Mammary epithelial cell (primary cell): Measurements from ENCODE around the gene GDI1.

Experiments used
- EZH2 ChIP-seq: IDR thresholded peaks from 2 replicates; pipeline ENCODE4 v1.6.1; 2012; ENCODE audit warnings: low read length, inconsistent platforms, borderline replicate concordance
- TF ChIP-seq, protein P1 (sequence below), 2 donors: IDR thresholded peaks in 1 of 2; conservative IDR thresholded peaks in 1 of 2; 2 replicates each; pipeline ENCODE4 v1.5.1; 2011 to 2012; ENCODE audit warnings: inconsistent platforms in 2 of 2, low read length in 2 of 2, mild to moderate bottlenecking in 2 of 2, control low read depth in 1 of 2, low read depth in 1 of 2; ENCODE audit not compliant: insufficient read depth in 1 of 2; ENCODE audit errors: extremely low read depth in 1 of 2

DNA sequence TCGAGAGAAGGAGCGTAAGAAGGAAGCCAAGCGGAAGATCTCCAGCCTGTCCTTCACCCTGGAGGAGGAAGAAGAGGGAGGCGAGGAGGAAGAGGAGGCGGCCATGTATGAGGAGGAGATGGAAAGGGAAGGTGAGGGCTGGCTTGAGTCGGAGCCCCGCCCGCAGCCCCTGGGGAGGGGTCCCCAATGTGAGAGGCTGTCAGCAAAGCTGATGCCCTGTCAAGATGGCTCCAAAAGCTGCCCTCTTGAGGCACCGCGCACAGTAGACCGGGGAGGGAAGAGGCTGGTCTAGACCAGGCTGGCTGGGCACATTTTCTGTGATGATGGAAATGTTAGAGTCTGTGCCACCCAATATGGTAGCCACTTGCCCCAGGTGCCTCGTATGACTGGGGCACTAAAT lies 9.5 kb downstream of the GDI1 start:
- TF ChIP-seq, protein P1, sequence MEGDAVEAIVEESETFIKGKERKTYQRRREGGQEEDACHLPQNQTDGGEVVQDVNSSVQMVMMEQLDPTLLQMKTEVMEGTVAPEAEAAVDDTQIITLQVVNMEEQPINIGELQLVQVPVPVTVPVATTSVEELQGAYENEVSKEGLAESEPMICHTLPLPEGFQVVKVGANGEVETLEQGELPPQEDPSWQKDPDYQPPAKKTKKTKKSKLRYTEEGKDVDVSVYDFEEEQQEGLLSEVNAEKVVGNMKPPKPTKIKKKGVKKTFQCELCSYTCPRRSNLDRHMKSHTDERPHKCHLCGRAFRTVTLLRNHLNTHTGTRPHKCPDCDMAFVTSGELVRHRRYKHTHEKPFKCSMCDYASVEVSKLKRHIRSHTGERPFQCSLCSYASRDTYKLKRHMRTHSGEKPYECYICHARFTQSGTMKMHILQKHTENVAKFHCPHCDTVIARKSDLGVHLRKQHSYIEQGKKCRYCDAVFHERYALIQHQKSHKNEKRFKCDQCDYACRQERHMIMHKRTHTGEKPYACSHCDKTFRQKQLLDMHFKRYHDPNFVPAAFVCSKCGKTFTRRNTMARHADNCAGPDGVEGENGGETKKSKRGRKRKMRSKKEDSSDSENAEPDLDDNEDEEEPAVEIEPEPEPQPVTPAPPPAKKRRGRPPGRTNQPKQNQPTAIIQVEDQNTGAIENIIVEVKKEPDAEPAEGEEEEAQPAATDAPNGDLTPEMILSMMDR (conservative IDR thresholded peaks at IDR 0.05 in 1 of 2, IDR thresholded peaks at IDR 0.05 in 1 of 2; ENCODE audit: extremely low read depth in 1 of 2, insufficient read depth in 1 of 2, low read depth in 1 of 2, low read length in 2 of 2), result no peak
- TF ChIP-seq EZH2, result no peak
